Left colon (tissue), 2 donors: ENCODE data around the gene SAP30L. TPM values are rescaled to one million over a fixed set of nuclear protein-coding genes. Genes with fewer than 3 reads are reported as not detected.

Source experiments
- ATAC-seq: fragments of 200-7000 bp; cut with Tn5 transposase; one replicate; pipeline ENCODE4 v1.9.1; 2020; ENCODE audit warnings: mild to moderate bottlenecking, moderate library complexity
- DNase-seq, 2 donors: peaks; one replicate each; pipeline ENCODE4 v3.0.0-alpha.2; 2020
- intact Hi-C, 2 donors: fragments of 100-400 bp; cut with DNase I in 1 of 2; cut with micrococcal nuclease in 1 of 2; formaldehyde crosslinking; loops; one replicate each; pipeline versions ENCODE4 v1.11.2 to v1.14.0; 2022; cut with DNase I, micrococcal nuclease
- total RNA-seq, 2 donors: library from RNA; stranded (reverse); fragmentation: NEBNext Ultra II Directional; extraction: Animal tissue kit (Norgen Biotek cat#: 25700); gene quantifications; one replicate each; pipeline ENCODE4 v1.2.1, GENCODE V29; 2021
- donor health status: DM: no; HTN: no; CAD: no.
- donor health status: DM: yes; HTN: yes; CAD: no.

The SAP30L gene
- total RNA-seq, 2 donors from 2014 or later: 42.6 to 48.9 TPM

- intact Hi-C loops: no loop called here
- no peak for DNase-seq
- peak; percentile 10 for ATAC-seq
Measured at GRCh38 chr5:154475591-154476353, 30.0 kb downstream of the SAP30L start.

GRCh38 chr5:154476354-154477205 is 30.8 kb downstream of the SAP30L start:
- no peak for ATAC-seq
- DNase-seq: no peak
- intact Hi-C loops: no loop called here

- DNase-seq (peak in 1 of 2 donors; percentile 22), ATAC-seq (peak; percentile 48)
- intact Hi-C loops: no loop called here
Measured at GRCh38 chr5:154477382-154478223, 31.8 kb downstream of the SAP30L start.

- intact Hi-C loops: no loop called here
- ATAC-seq: peak; percentile 85
- DNase-seq: peak; percentile 76 to 83
Measured at GRCh38 chr5:154478224-154478565, 32.4 kb downstream of the SAP30L start, which contains the start of gene HAND1. Gene HAND1, minus strand, starts transcription at chr5:154478227. Its CDS starts 219 bp downstream, at chr5:154478008.

DNA sequence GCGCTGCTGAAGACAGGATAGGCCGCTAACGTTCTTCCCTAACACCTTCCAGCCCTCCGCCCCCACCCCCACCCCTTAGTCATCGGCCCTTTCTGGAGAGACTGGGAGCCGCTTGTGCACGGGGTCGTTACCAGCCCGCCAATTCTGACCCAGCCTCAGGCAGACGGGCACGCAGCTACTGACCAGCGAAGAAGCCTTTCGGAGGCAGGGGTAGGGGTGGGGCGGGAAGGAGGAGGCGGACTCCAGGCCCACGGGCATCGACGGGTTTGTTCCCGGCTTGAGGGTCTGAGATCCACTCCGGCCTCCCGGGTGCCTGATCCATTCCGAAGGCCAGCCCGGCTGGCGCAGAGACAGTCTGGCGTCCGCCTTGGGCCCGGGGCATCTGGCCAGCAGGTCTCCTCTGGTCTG is 33.0 kb downstream of the SAP30L start:
- DNase-seq (no peak), ATAC-seq (no peak)
- intact Hi-C loops: no loop called here

DNA sequence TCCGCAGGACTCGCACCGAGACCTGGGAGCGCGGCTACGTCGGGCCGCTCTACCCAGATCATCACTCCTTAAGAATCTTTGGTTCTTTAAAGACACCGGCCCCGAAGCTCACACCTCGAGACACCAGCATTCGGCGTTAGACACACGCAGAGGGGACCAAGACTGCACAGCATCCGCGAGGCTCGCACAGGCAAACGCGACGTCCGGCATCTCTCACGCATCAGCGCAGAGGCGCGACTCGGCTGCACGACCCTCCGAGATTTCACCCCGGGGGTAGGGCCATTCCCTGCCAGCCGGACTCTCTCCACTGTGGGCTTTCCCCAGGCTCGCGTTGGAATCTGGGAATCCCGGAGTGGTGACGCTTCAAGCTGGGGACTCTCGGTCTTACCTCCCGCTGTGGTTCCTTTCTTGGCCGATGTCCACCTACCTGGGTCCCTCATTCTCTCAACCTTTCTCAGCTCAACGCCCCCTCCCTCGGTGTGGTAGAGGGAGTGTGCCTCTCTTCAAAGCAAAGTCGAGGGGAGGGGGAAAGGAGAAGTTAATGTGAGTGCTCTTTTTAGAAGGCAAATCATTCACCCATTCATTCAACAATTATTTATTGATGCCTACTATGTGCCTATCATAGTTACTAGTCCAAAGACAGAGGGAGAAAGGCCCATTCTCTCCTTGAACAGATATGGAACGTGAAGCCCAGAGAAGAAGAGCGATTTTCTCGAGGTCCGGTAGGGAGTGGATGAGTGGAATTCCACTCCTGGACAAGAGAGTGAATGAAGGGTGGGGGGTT is 33.6 kb downstream of the SAP30L start:
- no peak for DNase-seq
- ATAC-seq: no peak
- intact Hi-C loops: no loop called here

DNA sequence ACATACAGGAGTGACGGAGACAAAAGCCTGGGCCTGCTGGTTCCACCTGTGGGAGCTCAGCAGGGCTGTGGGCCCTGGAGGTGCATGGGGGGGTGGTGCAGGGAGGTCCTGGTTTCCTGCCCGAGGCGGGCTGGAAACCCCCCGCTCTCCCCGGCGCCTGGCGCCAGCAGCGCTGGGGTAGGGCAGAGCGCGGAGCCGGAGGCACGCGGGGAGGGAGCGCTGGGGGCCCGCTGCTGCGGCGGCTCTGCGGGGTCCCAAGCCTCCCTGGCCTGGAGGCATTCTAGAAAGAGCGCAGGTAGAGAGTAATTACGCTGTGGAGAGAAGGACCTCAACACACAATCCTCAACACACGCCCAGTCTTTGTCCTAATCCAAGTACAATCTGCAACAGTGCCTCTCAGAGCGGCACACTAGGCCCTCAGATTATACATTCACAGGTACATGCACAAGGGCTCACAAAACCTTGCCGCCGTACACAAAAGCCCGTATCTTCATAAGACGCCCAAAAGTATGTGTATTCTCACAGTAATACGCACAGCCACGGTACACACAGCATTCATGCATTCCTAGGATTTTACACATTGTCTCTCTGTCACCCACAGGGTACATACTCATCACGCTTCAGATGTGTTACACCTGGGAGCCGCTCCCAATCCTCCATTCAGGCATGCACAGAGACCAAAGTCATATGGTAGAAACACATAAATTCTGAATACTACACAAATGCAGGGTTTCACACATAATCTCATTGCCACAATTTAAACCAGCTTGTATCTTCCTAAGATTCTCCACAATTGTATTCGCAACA is 34.4 kb downstream of the SAP30L start:
- DNase-seq (no peak), ATAC-seq (no peak)
- intact Hi-C loops: no loop called here

- ATAC-seq (no peak), DNase-seq (no peak)
- intact Hi-C loops: no loop called here
Measured at GRCh38 chr5:154480847-154481246, 35.0 kb downstream of the SAP30L start.

DNA sequence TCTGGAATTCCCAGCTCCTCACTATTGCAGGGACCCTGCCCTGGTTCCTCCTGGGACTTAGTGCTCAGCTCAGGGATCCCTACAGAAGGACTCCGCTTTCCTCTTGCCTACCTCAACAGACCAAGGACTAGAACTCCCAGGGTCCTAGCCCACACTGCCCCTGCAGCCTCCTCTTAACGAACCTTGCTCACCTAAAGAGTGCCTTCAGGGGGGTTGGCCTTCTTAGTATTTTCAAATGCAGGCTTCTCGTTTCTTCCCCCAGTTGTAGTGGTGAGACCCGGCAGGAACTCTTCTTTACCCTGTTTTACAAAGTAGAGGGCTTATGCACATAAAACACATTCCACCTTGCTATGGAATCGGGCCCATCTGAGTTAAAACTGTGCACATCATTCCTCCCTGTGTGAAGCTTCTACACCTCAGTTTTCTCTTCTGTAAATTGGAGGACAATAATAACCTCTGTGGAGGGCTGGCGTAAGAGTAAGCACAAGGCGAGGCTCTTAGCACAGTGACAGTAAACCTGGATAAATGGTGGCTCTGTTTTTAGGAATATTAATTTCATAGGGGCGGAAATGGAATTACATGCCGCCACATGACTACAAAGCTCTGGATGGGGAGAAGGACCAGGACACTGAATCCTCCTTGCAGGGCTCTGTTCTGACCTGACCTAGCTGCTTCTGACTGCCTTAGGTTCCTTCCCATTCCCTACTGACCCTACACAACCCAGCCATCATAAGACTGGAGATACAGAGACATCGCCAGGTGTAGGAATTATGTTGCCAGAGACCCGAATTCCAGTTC is 36.0 kb downstream of the SAP30L start:
- ATAC-seq (no peak), DNase-seq (no peak)
- intact Hi-C loops: no loop called here

- intact Hi-C loops: no loop called here
- peak in 1 of 2 donors; percentile 48 for DNase-seq
- peak; percentile 43 for ATAC-seq
Measured at GRCh38 chr5:154482528-154483449, 37.0 kb downstream of the SAP30L start.

DNA sequence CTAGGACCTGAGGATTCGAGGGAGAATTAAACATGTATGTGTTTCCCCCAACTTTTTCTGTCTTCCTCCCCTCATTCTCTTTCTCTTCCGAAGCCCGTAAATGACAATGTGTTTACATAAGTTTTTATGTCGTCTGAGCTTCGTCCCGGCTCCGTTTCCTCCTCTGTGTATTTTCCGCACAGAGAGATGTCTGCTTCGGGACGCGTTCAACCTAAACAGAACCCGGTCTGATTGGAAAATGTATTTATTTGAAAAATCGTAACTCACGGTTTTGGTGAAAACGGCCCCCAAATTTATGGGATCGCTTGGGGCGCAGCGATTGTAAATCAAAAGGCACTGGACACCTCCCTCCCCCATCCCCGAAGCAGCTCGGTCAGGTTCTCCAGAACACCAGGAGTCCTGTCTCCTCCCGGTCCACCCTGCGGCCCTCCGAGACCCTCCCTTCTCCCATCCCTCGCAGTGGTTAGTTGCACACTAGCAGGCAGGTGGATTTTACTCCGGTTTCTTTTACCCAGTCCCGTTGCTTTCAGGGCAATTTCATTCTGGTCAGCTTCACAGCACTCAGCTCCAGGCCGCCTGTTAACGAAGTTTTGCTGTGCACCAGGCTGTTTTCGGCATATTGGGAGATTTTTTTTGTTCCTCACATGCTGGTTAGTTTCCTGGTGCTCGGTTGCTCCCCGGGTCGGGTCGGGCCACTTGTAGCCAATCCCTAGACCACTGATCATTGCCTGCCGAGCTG is 38.0 kb downstream of the SAP30L start:
- DNase-seq (no peak), ATAC-seq (peak; percentile 38)
- intact Hi-C loops: no loop called here

DNA sequence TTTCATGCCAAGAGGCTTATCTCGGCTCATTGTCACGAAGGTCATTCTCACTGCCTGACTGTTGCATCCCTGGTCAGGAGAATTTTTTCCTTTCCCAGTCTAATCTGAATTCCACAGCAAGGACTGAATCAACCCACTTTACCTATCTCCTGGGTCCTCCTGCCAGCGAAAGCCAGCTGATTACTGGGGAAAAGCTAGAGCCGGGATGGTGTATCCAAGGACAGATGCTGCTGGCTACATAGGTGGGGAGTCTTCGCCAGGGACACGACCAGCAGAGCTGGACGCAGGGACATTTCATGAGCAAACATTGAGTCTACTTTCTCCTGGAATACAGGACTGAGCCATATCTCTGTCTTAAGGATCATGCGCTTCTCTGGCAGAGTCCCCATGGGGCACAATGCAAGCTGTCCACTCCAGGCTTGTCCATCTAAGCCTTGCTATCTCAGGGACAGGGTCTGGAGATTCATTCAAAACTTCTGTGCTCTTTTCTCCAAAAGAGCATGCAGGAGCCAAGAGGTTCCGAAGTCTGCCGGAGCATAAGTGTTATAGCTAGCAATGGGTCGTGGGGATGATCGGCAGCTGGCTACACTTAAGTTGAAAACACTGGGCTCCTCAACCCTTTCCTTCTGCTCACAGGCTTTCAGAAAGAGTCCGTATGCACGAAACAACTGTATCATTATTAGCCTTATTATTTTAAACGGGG is 38.7 kb downstream of the SAP30L start:
- intact Hi-C loops: no loop called here
- no peak for DNase-seq
- ATAC-seq: no peak

DNA sequence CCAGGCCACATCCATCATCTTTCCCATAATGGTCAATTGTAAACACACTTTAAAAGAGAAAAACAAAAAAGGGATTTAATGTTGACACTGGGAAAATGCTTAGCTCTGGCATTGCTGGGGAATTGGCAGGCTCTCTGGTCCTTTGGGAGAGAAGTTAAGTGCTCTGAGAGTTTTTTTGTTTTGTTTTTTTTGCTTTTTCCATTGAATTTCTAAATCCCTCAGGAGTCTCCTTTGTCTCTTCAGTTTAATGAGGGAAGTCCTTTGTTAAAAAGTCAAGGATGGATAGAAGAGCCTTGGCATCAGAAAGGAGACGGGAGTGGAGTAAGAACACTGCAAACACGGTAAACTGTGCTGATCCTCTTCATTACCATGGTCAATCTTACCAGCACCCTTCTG is 39.3 kb downstream of the SAP30L start:
- intact Hi-C loops: no loop called here
- ATAC-seq (no peak), DNase-seq (no peak)

DNA sequence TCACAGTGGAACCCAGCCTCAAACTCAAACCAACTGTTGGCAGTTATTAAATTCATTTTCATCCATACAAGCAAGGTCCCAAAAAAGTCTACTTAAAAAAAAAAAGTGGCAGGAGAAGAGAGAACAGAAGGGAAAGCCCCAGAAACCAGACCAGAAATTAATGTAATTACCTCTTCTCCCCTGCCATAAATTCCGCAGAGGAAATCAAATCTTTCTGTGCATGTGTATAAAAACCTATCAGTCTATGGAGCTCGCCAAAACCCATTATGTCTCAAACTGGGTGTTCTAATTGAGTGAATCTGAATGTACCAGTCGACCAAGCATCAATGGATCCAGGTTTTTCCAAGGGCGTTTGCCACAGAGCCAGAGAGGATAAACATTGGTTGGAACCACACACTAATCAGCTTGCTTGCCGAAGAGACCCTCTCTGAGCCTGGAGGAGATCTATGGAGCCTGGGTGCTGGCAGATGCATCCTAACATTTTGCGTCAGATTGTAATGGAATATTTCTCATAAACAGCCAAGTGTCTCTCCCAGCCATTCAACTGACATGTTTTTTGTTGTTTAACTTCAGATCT is 40.1 kb downstream of the SAP30L start:
- no peak for DNase-seq
- intact Hi-C loops: no loop called here

More for the DNA sequence above, 40.1 kb downstream of the SAP30L start:
- ATAC-seq: no peak
